ENCODE results near the gene TNFAIP2.
"Not testable (repeated sequence)": the region's sequence is repeated elsewhere in the genome, so short reads cannot be mapped to it uniquely, and the experiment has no call there.

TNFAIP2 gene

GRCh38 chr14:103111232-103111868, 11.9 kb upstream of the TNFAIP2 start:
- no peaks in the 10 kb centered on the region for H3K9me3 Mint-ChIP-seq (ENCODE audit: low read depth)
- H3K27me3 Mint-ChIP-seq, result no peaks in the 10 kb centered on the region
- H3K4me1 Mint-ChIP-seq (ENCODE audit: low read depth), result peaks cover 3% of the 10 kb centered on the region
- no peaks in the 10 kb centered on the region for H3K36me3 Mint-ChIP-seq
- no peak overlapping the region for H3K27ac Mint-ChIP-seq
- H3K4me3 Mint-ChIP-seq, result no peak overlapping the region

- no peaks in the 10 kb centered on the region for H3K27me3 Mint-ChIP-seq
- H3K36me3 Mint-ChIP-seq, result no peaks in the 10 kb centered on the region
- H3K27ac Mint-ChIP-seq, result no peak overlapping the region
- H3K4me1 Mint-ChIP-seq (ENCODE audit: low read depth), result peaks cover 3% of the 10 kb centered on the region
- no peaks in the 10 kb centered on the region for H3K9me3 Mint-ChIP-seq (ENCODE audit: low read depth)
- no peak overlapping the region for H3K4me3 Mint-ChIP-seq
These were observed 10.6 kb upstream of the TNFAIP2 start for GRCh38 chr14:103112400-103113243.

GRCh38 chr14:103113303-103113702, 10.0 kb upstream of the TNFAIP2 start:
- no peaks in the 10 kb centered on the region for H3K36me3 Mint-ChIP-seq
- peaks cover 3% of the 10 kb centered on the region for H3K4me1 Mint-ChIP-seq (ENCODE audit: low read depth)
- H3K27me3 Mint-ChIP-seq, result no peaks in the 10 kb centered on the region
- H3K9me3 Mint-ChIP-seq (ENCODE audit: low read depth), result no peaks in the 10 kb centered on the region
- H3K4me3 Mint-ChIP-seq, result no peak overlapping the region
- no peak overlapping the region for H3K27ac Mint-ChIP-seq

GRCh38 chr14:103113774-103114173, 9.5 kb upstream of the TNFAIP2 start:
- Mint-ChIP-seq H3K4me3 (no peak overlapping the region), H3K36me3 (no peaks in the 10 kb centered on the region), H3K27ac (no peak overlapping the region), H3K9me3 (ENCODE audit: low read depth) (no peaks in the 10 kb centered on the region), H3K4me1 (ENCODE audit: low read depth) (peaks cover 3% of the 10 kb centered on the region), H3K27me3 (no peaks in the 10 kb centered on the region)

GRCh38 chr14:103115086-103115679, 8.1 kb upstream of the TNFAIP2 start:
- H3K36me3 Mint-ChIP-seq; H3K4me1 Mint-ChIP-seq (ENCODE audit: low read depth); H3K27me3 Mint-ChIP-seq; H3K4me3 Mint-ChIP-seq; H3K9me3 Mint-ChIP-seq (ENCODE audit: low read depth): not testable (repeated sequence)
- H3K27ac Mint-ChIP-seq, result peak overlapping the region; percentile 46

DNA sequence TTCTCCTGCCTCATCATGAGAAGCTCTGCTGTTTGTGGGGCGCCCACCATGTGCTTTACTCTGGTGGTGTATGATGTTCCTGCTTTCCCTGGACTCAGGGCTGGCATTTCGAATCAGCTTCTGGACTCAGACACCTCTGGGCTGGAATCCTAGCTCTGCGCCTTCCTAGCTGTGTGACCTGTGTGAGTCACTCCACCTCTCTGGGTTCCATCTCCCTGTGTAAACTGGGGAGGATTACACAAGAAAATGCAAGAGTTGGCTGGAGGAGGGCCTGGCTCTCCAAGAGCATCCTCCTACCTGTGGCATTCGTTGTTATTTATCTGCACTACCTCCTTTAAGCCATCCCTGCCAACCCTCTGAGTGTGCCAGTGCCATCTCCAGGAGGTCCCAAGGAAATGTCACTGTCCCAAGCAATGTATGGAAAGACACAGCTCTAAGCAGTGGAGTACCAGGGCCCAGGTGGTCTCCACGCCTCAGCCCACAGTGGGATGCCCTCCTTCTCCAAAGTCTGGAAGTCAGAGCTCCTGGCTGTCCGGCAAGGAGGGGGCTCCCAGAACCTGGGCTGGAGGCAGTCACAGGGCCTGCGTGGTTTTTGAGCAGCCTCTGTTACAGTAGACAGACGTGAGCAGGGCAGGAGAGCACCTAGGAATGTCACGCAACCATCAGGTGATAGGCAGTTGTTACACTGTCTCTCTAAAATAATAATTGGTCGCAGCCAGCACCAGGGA, 7.3 kb upstream of the TNFAIP2 start:
- Mint-ChIP-seq H3K27ac (no peak overlapping the region), H3K4me1 (ENCODE audit: low read depth) (peaks cover 3% of the 10 kb centered on the region), H3K36me3 (no peaks in the 10 kb centered on the region), H3K9me3 (ENCODE audit: low read depth) (no peaks in the 10 kb centered on the region), H3K4me3 (no peak overlapping the region), H3K27me3 (peaks cover 4% of the 10 kb centered on the region)

DNA sequence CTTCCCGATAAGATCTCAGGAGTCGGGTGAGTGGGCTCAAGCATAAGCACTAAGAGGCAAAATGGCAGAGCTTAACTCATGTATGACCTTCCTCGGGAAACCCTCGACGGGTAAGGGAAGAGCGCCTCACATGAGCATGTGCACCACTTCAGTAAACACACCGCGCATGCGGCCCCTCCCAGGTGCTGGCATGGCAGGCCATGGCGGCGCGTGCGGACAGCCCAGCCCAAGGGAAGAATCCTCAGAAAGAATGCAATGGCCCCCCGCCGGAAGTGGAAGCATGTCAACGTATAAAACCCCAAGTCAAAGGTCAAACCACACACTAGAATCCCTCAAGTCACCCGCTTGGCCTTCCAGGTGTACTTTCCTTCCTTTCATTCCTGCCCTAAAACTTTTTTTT, 6.6 kb upstream of the TNFAIP2 start:
- H3K4me3 Mint-ChIP-seq, result no peak overlapping the region
- H3K27ac Mint-ChIP-seq, result no peak overlapping the region
- no peaks in the 10 kb centered on the region for H3K9me3 Mint-ChIP-seq (ENCODE audit: low read depth)
- H3K4me1 Mint-ChIP-seq (ENCODE audit: low read depth), result peaks cover 3% of the 10 kb centered on the region
- no peaks in the 10 kb centered on the region for H3K36me3 Mint-ChIP-seq
- H3K27me3 Mint-ChIP-seq, result peaks cover 4% of the 10 kb centered on the region

DNA sequence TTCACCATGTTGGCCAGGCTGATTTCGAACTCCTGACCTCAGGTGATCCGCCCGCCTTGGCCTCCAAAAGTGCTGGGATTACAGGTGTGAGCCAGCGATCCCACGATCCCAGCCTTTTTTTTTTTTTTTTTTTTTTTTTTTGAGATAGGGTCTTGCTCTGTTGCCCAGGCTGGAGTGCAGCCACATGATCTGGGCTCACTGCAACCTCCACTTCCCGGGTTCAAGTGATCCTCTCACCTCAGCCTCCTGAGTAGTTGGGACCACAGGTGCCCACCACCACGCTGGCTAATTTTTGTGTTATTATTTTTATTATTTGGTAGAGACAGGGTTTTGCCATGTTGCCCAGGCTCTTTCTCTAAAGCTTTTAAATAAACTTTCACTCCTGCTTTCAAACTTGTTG, 5.8 kb upstream of the TNFAIP2 start:
- not testable (repeated sequence) for H3K4me1 Mint-ChIP-seq (ENCODE audit: low read depth); H3K36me3 Mint-ChIP-seq; H3K4me3 Mint-ChIP-seq; H3K9me3 Mint-ChIP-seq (ENCODE audit: low read depth); H3K27me3 Mint-ChIP-seq; H3K27ac Mint-ChIP-seq

DNA sequence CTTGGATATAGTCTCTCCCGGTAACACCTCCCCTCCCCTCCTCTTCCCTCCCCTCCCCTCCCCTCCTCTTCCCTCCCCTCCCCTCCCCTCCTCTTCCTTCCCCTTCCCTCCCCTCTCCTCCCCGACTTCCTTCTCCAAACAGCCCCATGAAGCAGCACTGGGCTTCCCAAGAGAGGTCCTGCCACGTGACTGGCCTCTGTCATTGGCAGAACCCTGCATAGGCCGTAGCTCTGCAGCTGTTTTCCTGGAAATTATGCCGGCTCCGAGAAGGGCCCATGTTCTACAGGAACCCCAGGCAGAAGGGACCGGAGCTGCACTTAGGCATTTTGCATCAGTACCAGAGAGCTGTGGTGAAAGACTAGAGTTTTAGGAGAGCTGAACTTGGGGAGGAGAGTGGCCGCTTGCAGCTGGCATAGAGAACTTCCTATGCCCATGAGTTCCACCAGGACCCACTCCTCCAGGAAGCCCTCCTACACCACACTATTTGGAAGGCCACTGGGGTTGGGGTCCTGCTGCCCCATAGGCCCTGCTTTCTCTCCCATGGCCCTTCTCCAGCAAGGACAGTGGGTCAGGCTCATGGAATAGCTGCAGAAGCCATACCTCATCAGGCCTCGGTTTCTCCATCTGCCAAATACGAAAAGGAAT, 5.1 kb upstream of the TNFAIP2 start:
- Mint-ChIP-seq H3K9me3 (ENCODE audit: low read depth) (no peaks in the 10 kb centered on the region), H3K36me3 (no peaks in the 10 kb centered on the region), H3K4me1 (ENCODE audit: low read depth) (peaks cover 3% of the 10 kb centered on the region), H3K4me3 (no peak overlapping the region), H3K27me3 (peaks cover 4% of the 10 kb centered on the region), H3K27ac (no peak overlapping the region)

GRCh38 chr14:103118663-103119404, 4.4 kb upstream of the TNFAIP2 start:
- Mint-ChIP-seq H3K36me3 (no peaks in the 10 kb centered on the region), H3K4me3 (no peak overlapping the region), H3K4me1 (ENCODE audit: low read depth) (peaks cover 3% of the 10 kb centered on the region), H3K9me3 (ENCODE audit: low read depth) (no peaks in the 10 kb centered on the region), H3K27me3 (peaks cover 4% of the 10 kb centered on the region), H3K27ac (no peak overlapping the region)

GRCh38 chr14:103119527-103119926, 3.7 kb upstream of the TNFAIP2 start:
- not testable (repeated sequence) for H3K4me1 Mint-ChIP-seq (ENCODE audit: low read depth); H3K27ac Mint-ChIP-seq; H3K9me3 Mint-ChIP-seq (ENCODE audit: low read depth); H3K27me3 Mint-ChIP-seq; H3K4me3 Mint-ChIP-seq; H3K36me3 Mint-ChIP-seq

- H3K27me3 Mint-ChIP-seq, result peaks cover 5% of the 10 kb centered on the region
- H3K4me3 Mint-ChIP-seq, result no peak overlapping the region
- no peak overlapping the region for H3K27ac Mint-ChIP-seq
- no peaks in the 10 kb centered on the region for H3K36me3 Mint-ChIP-seq
- no peaks in the 10 kb centered on the region for H3K4me1 Mint-ChIP-seq (ENCODE audit: low read depth)
- no peaks in the 10 kb centered on the region for H3K9me3 Mint-ChIP-seq (ENCODE audit: low read depth)
These were observed 2.0 kb upstream of the TNFAIP2 start for GRCh38 chr14:103121121-103121845.

GRCh38 chr14:103121846-103122584, 1.2 kb upstream of the TNFAIP2 start:
- H3K27me3 Mint-ChIP-seq, result peaks cover 5% of the 10 kb centered on the region
- H3K27ac Mint-ChIP-seq, result no peak overlapping the region
- no peaks in the 10 kb centered on the region for H3K9me3 Mint-ChIP-seq (ENCODE audit: low read depth)
- H3K4me1 Mint-ChIP-seq (ENCODE audit: low read depth), result no peaks in the 10 kb centered on the region
- H3K36me3 Mint-ChIP-seq, result no peaks in the 10 kb centered on the region
- no peak overlapping the region for H3K4me3 Mint-ChIP-seq

Data from activated naive CD8-positive, alpha-beta T cell (primary cell).